GM23338 (cell line): ENCODE results near the gene MTMR1. TPM values are rescaled to one million over a fixed set of nuclear protein-coding genes. Genes with fewer than 3 reads are reported as not detected.

Experiments
- ATAC-seq: fragments of 200-7000 bp; cut with Tn5 transposase; 3 replicates; pipeline ENCODE4 v1.9.1; 2020
- DNase-seq: peaks from one replicate; pipeline ENCODE4 v3.0.0-alpha.2; 2015; ENCODE audit warnings: low spot score
- H2AFZ ChIP-seq: fragments of 200-600 bp; sonication (generic); 2 replicates; pipeline ENCODE4 v1.8.0; 2016; ENCODE audit warnings: antibody characterized with exemption, mild to moderate bottlenecking, moderate library complexity
- H3F3A ChIP-seq: fragments of 200-600 bp; sonication (generic); replicated peaks from 2 replicates; pipeline ENCODE4 v1.8.0; 2017; ENCODE audit warnings: antibody characterized with exemption, mixed run types, low read depth
- H3K27ac ChIP-seq: fragments of 200-600 bp; sonication (generic); 2 replicates; pipeline ENCODE4 v1.6.1; 2016; ENCODE audit warnings: low read depth
- H3K27me3 ChIP-seq: fragments of 200-600 bp; sonication (generic); 2 replicates; pipeline ENCODE4 v1.8.0; 2016; ENCODE audit warnings: mild to moderate bottlenecking, mixed run types, moderate library complexity; ENCODE audit not compliant: insufficient read depth
- H3K36me3 ChIP-seq: fragments of 200-600 bp; sonication (generic); 2 replicates; pipeline ENCODE4 v1.8.0; 2016; ENCODE audit warnings: mild to moderate bottlenecking; ENCODE audit not compliant: insufficient read depth
- H3K4me1 ChIP-seq: fragments of 200-600 bp; sonication (generic); 2 replicates; pipeline ENCODE4 v1.8.0; 2016; ENCODE audit warnings: mild to moderate bottlenecking, moderate library complexity; ENCODE audit not compliant: insufficient read depth
- H3K4me2 ChIP-seq: fragments of 200-600 bp; sonication (generic); 2 replicates; pipeline ENCODE4 v1.7.1; 2017; ENCODE audit warnings: mixed run types
- H3K4me3 ChIP-seq: fragments of 200-600 bp; sonication (generic); 2 replicates; pipeline ENCODE4 v1.6.1; 2016; ENCODE audit warnings: mixed run types
- H3K79me2 ChIP-seq: fragments of 200-600 bp; sonication (generic); replicated peaks from 2 replicates; pipeline ENCODE4 v1.8.0; 2017; ENCODE audit warnings: mild to moderate bottlenecking; ENCODE audit not compliant: insufficient read depth
- H3K9me2 ChIP-seq: fragments of 200-600 bp; sonication (generic); 2 replicates; pipeline ENCODE4 v1.8.0; 2017; ENCODE audit not compliant: insufficient read depth
- H4K20me1 ChIP-seq: fragments of 200-600 bp; sonication (generic); replicated peaks from 2 replicates; pipeline ENCODE4 v1.8.0; 2017; ENCODE audit warnings: mild to moderate bottlenecking; ENCODE audit not compliant: insufficient read depth
- H3K27ac Mint-ChIP-seq: 2 replicates; pipeline ENCODE4 v1.8.0; 2020; ENCODE audit warnings: inconsistent platforms, mild to moderate bottlenecking, moderate library complexity, mixed read lengths
- H3K27me3 Mint-ChIP-seq: 3 replicates; pipeline ENCODE4 v1.8.0; 2022; ENCODE audit warnings: low read depth, mild to moderate bottlenecking, moderate library complexity, mixed read lengths, inconsistent platforms; ENCODE audit not compliant: insufficient read depth, poor library complexity
- H3K36me3 Mint-ChIP-seq: 3 replicates; pipeline ENCODE4 v1.8.0; 2021; ENCODE audit warnings: low read depth, mild to moderate bottlenecking, inconsistent platforms, moderate library complexity, mixed read lengths
- H3K4me1 Mint-ChIP-seq: 3 replicates; pipeline ENCODE4 v1.8.0; 2020; ENCODE audit warnings: mild to moderate bottlenecking, inconsistent platforms, mixed read lengths
- H3K4me3 Mint-ChIP-seq: 3 replicates; pipeline ENCODE4 v1.8.0; 2021; ENCODE audit warnings: moderate library complexity, mild to moderate bottlenecking, inconsistent platforms, mixed read lengths
- H3K9me3 Mint-ChIP-seq: 3 replicates; pipeline ENCODE4 v1.8.0; 2020; ENCODE audit warnings: moderate library complexity, mild to moderate bottlenecking, inconsistent platforms, mixed read lengths
- CREB1 ChIP-seq: fragments of 250-450 bp; sonication (Bioruptor Pico); IDR thresholded peaks from 2 replicates; pipeline ENCODE4 v1.5.0; 2020; ENCODE audit warnings: low read depth, mild to moderate bottlenecking, moderate library complexity
- CTCF ChIP-seq, 2 experiments: fragments of 200-600 bp in 1 of 2; sonication (generic) in 1 of 2; conservative IDR thresholded peaks; 2 replicates each; pipeline versions ENCODE4 v1.5.1 to v1.6.1; 2016 to 2017; ENCODE audit warnings: antibody characterized with exemption in 2 of 2, low read depth in 2 of 2, mild to moderate bottlenecking in 2 of 2, moderate library complexity in 1 of 2
- EZH2 ChIP-seq: fragments of 200-600 bp; sonication (generic); IDR thresholded peaks from one replicate; pipeline ENCODE4 v1.8.0; 2017; ENCODE audit warnings: antibody characterized with exemption, mild to moderate bottlenecking, low read depth; ENCODE audit not compliant: unreplicated experiment
- EZH2phosphoT487 ChIP-seq: fragments of 200-600 bp; sonication (generic); IDR thresholded peaks from one replicate; pipeline ENCODE4 v1.8.1; 2018; ENCODE audit warnings: antibody characterized with exemption; ENCODE audit not compliant: unreplicated experiment
- JUNB ChIP-seq: IDR thresholded peaks from one replicate; pipeline ENCODE4 v1.6.1; 2016; ENCODE audit warnings: antibody characterized with exemption; ENCODE audit not compliant: unreplicated experiment
- NANOG ChIP-seq: IDR thresholded peaks from 2 replicates; pipeline ENCODE4 v1.6.1; 2016; ENCODE audit warnings: antibody characterized with exemption, borderline replicate concordance
- POLR2AphosphoS5 ChIP-seq: IDR thresholded peaks from 2 replicates; pipeline ENCODE4 v1.6.1; 2016; ENCODE audit warnings: antibody characterized with exemption, low read depth
- STAT1 ChIP-seq: IDR thresholded peaks from one replicate; pipeline ENCODE4 v1.6.1; 2016; ENCODE audit warnings: antibody characterized with exemption; ENCODE audit not compliant: unreplicated experiment
- ZNF114 ChIP-seq: fragments of 250-450 bp; sonication (Bioruptor Pico); IDR thresholded peaks from 2 replicates; pipeline ENCODE4 v1.5.0; 2020; ENCODE audit warnings: mild to moderate bottlenecking, moderate library complexity
- ZNF331 ChIP-seq: fragments of 250-450 bp; sonication (Bioruptor Pico); IDR thresholded peaks from 2 replicates; pipeline ENCODE4 v1.5.0; 2020; ENCODE audit warnings: low read depth, mild to moderate bottlenecking, moderate library complexity
- polyA plus RNA-seq: library from polyadenylated mRNA; unstranded; fragments of >200 nt; fragmentation: Nextera tagmentation; extraction: Ambion mirVana; gene quantifications from 2 replicates; pipeline ENCODE4 v1.2.1, GENCODE V29; 2016
- total RNA-seq: library from RNA; depleted of rRNA; stranded (reverse); fragments of >200 nt; shearing (Covaris generic); gene quantifications from 2 replicates; pipeline ENCODE4 v1.2.3, GENCODE V29; 2014
- TF ChIP-seq, protein P1 (sequence below): IDR thresholded peaks from one replicate; pipeline ENCODE4 v1.6.1; 2018; ENCODE audit warnings: antibody characterized with exemption; ENCODE audit not compliant: unreplicated experiment
- TF ChIP-seq, protein P2 (sequence below): IDR thresholded peaks from 2 replicates; pipeline ENCODE4 v1.6.1; 2016; ENCODE audit warnings: antibody characterized with exemption

Gene MTMR1
- total and polyA plus RNA-seq, 2 experiments from 2014 or later: 4.5 to 19.1 TPM

GRCh38 chrX:150730719-150731118 lies 37.5 kb downstream of the MTMR1 start:
- Mint-ChIP-seq H3K27ac (no peak overlapping the region), H3K4me1 (peaks cover 5% of the 10 kb centered on the region; the same call in 1 of the 3 replicates), H3K4me3 (no peak overlapping the region), H3K36me3 (peaks cover 22% of the 10 kb centered on the region; the same call in 2 of the 3 replicates), H3K9me3 (no peaks in the 10 kb centered on the region), H3K27me3 (no peaks in the 10 kb centered on the region)
- Histone ChIP-seq H4K20me1 (no peaks in the 10 kb centered on the region), H3K9me2 (no peaks in the 10 kb centered on the region), H3F3A (no peaks in the 10 kb centered on the region), H3K4me1 (no peaks in the 10 kb centered on the region), H3K4me3 (no peak overlapping the region), H3K4me2 (no peak overlapping the region), H3K36me3 (no peaks in the 10 kb centered on the region), H3K79me2 (no peaks in the 10 kb centered on the region), H3K27ac (no peak overlapping the region), H3K27me3 (no peaks in the 10 kb centered on the region), H2AFZ (no peak overlapping the region)
- ATAC-seq: no peak
- TF ChIP-seq CTCF (conservative IDR thresholded peaks at IDR 0.05; ENCODE audit: low read depth in 2 of 2) (no peak), STAT1 (no peak), POLR2AphosphoS5 (no peak)
- DNase-seq: no peak

DNA sequence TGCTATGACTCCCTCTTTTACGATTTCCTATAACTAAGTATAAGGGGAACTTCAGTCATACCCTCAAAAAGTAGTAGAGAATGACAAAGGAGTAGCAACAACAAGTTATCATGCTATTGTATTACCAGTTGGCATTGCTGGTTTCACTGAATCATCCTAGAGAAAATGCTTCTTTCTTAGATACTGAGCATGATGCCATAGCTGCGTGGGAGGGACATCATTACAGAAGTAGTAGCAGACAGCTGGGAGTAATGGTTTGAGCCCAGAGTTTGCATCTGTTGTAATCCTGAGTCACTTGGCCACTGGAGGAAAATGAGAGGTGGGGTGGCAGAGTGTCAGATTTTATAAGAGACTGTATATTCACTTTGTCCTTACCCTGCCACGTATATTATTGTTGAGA lies 38.6 kb downstream of the MTMR1 start:
- Mint-ChIP-seq H3K36me3 (peaks cover 22% of the 10 kb centered on the region; the same call in 2 of the 3 replicates), H3K4me3 (no peak overlapping the region), H3K27ac (no peak overlapping the region), H3K27me3 (no peaks in the 10 kb centered on the region), H3K9me3 (no peaks in the 10 kb centered on the region), H3K4me1 (no peaks in the 10 kb centered on the region)
- ATAC-seq (no peak), DNase-seq (no peak)
- no peak overlapping the region for H3K27ac ChIP-seq
- H3K4me1 ChIP-seq: no peaks in the 10 kb centered on the region
- H4K20me1 ChIP-seq: no peaks in the 10 kb centered on the region
- no peak overlapping the region for H3K4me2 ChIP-seq
- H3K27me3 ChIP-seq: no peaks in the 10 kb centered on the region
- H3F3A ChIP-seq: no peaks in the 10 kb centered on the region
- H3K79me2 ChIP-seq: no peaks in the 10 kb centered on the region
- H3K36me3 ChIP-seq: no peaks in the 10 kb centered on the region
- H3K4me3 ChIP-seq: no peak overlapping the region
- no peak overlapping the region for H2AFZ ChIP-seq
- no peaks in the 10 kb centered on the region for H3K9me2 ChIP-seq
- no peak for TF ChIP-seq EZH2phosphoT487
- no peak for TF ChIP-seq POLR2AphosphoS5
- TF ChIP-seq ZNF331 (CRISPR knock-in tag): no peak
- no peak for TF ChIP-seq STAT1
- TF ChIP-seq EZH2: no peak
- TF ChIP-seq, protein P1, sequence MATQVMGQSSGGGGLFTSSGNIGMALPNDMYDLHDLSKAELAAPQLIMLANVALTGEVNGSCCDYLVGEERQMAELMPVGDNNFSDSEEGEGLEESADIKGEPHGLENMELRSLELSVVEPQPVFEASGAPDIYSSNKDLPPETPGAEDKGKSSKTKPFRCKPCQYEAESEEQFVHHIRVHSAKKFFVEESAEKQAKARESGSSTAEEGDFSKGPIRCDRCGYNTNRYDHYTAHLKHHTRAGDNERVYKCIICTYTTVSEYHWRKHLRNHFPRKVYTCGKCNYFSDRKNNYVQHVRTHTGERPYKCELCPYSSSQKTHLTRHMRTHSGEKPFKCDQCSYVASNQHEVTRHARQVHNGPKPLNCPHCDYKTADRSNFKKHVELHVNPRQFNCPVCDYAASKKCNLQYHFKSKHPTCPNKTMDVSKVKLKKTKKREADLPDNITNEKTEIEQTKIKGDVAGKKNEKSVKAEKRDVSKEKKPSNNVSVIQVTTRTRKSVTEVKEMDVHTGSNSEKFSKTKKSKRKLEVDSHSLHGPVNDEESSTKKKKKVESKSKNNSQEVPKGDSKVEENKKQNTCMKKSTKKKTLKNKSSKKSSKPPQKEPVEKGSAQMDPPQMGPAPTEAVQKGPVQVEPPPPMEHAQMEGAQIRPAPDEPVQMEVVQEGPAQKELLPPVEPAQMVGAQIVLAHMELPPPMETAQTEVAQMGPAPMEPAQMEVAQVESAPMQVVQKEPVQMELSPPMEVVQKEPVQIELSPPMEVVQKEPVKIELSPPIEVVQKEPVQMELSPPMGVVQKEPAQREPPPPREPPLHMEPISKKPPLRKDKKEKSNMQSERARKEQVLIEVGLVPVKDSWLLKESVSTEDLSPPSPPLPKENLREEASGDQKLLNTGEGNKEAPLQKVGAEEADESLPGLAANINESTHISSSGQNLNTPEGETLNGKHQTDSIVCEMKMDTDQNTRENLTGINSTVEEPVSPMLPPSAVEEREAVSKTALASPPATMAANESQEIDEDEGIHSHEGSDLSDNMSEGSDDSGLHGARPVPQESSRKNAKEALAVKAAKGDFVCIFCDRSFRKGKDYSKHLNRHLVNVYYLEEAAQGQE: no peak
- TF ChIP-seq, protein P2, sequence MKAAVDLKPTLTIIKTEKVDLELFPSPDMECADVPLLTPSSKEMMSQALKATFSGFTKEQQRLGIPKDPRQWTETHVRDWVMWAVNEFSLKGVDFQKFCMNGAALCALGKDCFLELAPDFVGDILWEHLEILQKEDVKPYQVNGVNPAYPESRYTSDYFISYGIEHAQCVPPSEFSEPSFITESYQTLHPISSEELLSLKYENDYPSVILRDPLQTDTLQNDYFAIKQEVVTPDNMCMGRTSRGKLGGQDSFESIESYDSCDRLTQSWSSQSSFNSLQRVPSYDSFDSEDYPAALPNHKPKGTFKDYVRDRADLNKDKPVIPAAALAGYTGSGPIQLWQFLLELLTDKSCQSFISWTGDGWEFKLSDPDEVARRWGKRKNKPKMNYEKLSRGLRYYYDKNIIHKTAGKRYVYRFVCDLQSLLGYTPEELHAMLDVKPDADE: no peak
- TF ChIP-seq JUNB: no peak
- TF ChIP-seq ZNF114 (CRISPR knock-in tag): no peak
- TF ChIP-seq CTCF (conservative IDR thresholded peaks at IDR 0.05; ENCODE audit: low read depth in 2 of 2): no peak
- no peak for TF ChIP-seq NANOG
- no peak for TF ChIP-seq CREB1
